Measurements from ENCODE around the gene IER3. TPM values are rescaled to one million over a fixed set of nuclear protein-coding genes. Genes with fewer than 3 reads are reported as not detected.

The IER3 gene
- total RNA-seq, 2 experiments from 2014 or later: 375 to 386 TPM

GRCh38 chr6:30705620-30706019 lies 38.7 kb downstream of the IER3 start:
- Mint-ChIP-seq H3K4me1 (ENCODE audit: low read depth) (no peaks in the 10 kb centered on the region), H3K27ac (no peak overlapping the region), H3K9me3 (no peaks in the 10 kb centered on the region), H3K36me3 (ENCODE audit: low read depth) (peaks cover 55% of the 10 kb centered on the region), H3K4me3 (no peak overlapping the region), H3K27me3 (no peaks in the 10 kb centered on the region)
- ChIA-PET CTCF (no interaction called here), POLR2A (interaction anchor here (1.2 to 1.7 kb wide), 2 partner anchors 15 to 16 kb away, joined by 3 to 4 read pairs; partner anchors contain the start of gene NRM)
- intact Hi-C loops (cut with micrococcal nuclease): no loop called here
- ATAC-seq (no peak), DNase-seq (no peak)
- no peak for TF ChIP-seq CTCF (IDR thresholded peaks at IDR 0.05)

DNA sequence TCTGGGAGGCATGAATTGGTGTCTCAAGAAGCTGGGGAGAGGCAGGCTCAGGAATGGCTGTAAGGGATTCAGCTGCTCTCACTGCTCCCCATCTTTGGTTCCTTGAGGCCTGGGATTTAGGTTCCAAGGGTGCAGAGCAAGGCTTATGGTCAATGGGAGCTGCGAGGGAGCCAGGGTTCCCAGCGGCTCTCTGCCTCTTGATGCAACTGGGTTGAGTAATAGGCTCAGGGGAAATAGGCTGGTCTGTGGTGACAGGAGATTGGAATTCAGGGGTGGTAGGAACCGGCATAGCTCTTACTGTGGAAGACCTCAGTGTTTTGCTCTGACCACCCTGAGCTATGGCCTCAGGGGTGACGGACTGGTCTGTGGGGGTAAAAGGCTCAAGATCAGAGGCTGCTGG lies 40.5 kb downstream of the IER3 start:
- H3K27ac Mint-ChIP-seq: no peak overlapping the region
- H3K4me3 Mint-ChIP-seq: no peak overlapping the region
- ChIA-PET CTCF (interaction anchor here (1.0 to 1.5 kb wide), 4 partner anchors 9 to 159 kb away, joined by 3 to 4 read pairs (median 3); no protein-coding TSS in a partner anchor), POLR2A (interaction anchor here (0.7 to 1.7 kb wide), 5 partner anchors 10 to 181 kb away, joined by 3 to 5 read pairs (median 3); partner anchors contain the start of gene DDR1)
- H3K9me3 Mint-ChIP-seq: no peaks in the 10 kb centered on the region
- TF ChIP-seq CTCF (IDR thresholded peaks at IDR 0.05): no peak
- no peak for DNase-seq
- H3K36me3 Mint-ChIP-seq (ENCODE audit: low read depth): peaks cover 53% of the 10 kb centered on the region
- intact Hi-C loops (cut with micrococcal nuclease): no loop called here
- no peaks in the 10 kb centered on the region for H3K4me1 Mint-ChIP-seq (ENCODE audit: low read depth)
- no peaks in the 10 kb centered on the region for H3K27me3 Mint-ChIP-seq
- no peak for ATAC-seq

DNA sequence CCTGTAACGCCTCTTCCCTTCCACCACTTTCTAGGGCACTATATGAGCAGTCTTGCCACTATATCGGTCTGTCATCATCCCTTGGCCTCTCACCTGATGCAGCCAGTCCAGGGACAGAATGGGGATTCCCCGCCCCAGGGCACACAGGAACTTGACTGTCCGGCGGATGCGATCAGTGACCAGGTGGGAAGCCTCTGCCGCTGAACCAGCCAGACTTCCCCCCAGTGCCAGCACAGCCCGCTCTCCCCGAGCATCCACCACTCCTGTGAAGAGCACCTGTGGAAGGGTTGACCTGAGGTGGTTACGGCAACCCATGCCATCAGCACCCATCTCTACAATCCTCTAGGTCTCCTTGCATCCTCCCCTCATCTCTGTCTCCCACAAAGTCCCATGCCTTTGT lies 41.3 kb downstream of the IER3 start:
- H3K4me1 Mint-ChIP-seq (ENCODE audit: low read depth): no peaks in the 10 kb centered on the region
- no peak overlapping the region for H3K4me3 Mint-ChIP-seq
- ChIA-PET CTCF (no interaction called here), POLR2A (interaction anchor here (1.0 to 1.3 kb wide), 2 partner anchors 9 to 11 kb away, joined by 3 read pairs; no protein-coding TSS in a partner anchor)
- H3K27me3 Mint-ChIP-seq: no peaks in the 10 kb centered on the region
- DNase-seq (no peak), ATAC-seq (no peak)
- no peaks in the 10 kb centered on the region for H3K9me3 Mint-ChIP-seq
- no peak overlapping the region for H3K27ac Mint-ChIP-seq
- TF ChIP-seq CTCF (IDR thresholded peaks at IDR 0.05): no peak
- H3K36me3 Mint-ChIP-seq (ENCODE audit: low read depth): peaks cover 50% of the 10 kb centered on the region
- intact Hi-C loops (cut with micrococcal nuclease): no loop called here

DNA sequence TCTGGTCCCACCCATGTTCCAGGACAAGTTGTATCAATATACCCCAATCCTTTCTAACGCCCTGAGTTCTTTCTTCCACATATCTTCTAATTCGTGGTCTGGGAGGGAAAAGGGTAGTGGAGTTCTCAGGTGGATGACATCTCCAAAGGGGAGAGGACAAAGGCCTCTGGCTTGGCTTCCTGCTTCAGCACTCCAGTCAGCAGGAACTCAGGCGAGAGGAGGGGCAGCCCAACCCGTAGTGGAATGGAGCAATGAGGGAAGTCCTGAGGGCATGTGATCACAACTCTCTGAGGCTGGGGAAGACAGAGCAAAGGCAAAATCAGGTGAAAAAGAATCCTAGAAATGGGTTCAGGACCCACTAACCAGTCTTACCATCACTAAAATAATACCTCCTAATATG lies 44.0 kb downstream of the IER3 start:
- no peak for DNase-seq

More for the DNA sequence above, 44.0 kb downstream of the IER3 start:
- intact Hi-C loops (cut with micrococcal nuclease): no loop called here
- no peak for TF ChIP-seq CTCF (IDR thresholded peaks at IDR 0.05)
- ATAC-seq: no peak
- no peaks in the 10 kb centered on the region for H3K27me3 Mint-ChIP-seq
- no peaks in the 10 kb centered on the region for H3K4me1 Mint-ChIP-seq (ENCODE audit: low read depth)
- peaks cover 34% of the 10 kb centered on the region for H3K36me3 Mint-ChIP-seq (ENCODE audit: low read depth)
- no peak overlapping the region for H3K27ac Mint-ChIP-seq
- no peak overlapping the region for H3K4me3 Mint-ChIP-seq
- H3K9me3 Mint-ChIP-seq: no peaks in the 10 kb centered on the region
- ChIA-PET POLR2A (no interaction called here), CTCF (interaction anchor here (0.9 to 1.1 kb wide), 2 partner anchors 22 to 30 kb away, joined by 3 read pairs; no protein-coding TSS in a partner anchor)
